ENCODE data around the gene C3orf85. TPM values are rescaled to one million over a fixed set of nuclear protein-coding genes. Genes with fewer than 3 reads are reported as not detected.

The C3orf85 gene
- total and polyA plus RNA-seq, 7 donors, result 5.1 to 36.5 (median 18.6) TPM; not detected in 4

DNA sequence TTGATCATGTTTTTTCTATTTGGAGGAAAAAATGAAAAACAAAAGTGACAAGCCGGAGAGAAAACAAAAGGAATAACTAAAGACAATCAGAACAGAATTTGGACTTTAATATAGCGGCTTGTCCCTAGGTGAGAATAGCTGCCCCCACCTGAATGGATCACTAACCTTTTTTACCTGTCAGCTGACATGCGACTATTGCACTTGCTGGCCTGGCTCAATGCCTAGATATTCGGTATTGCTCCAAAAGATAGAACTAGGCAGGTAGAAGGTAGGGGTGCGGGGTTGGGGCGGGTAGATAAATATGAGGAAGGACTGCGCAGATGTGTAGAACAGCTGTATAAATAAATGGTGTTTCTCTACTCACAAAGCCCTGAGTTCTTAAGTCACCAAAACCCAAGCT, 17.9 kb upstream of the C3orf85 start:
- no peaks in the 10 kb centered on the region for H3K9me3 ChIP-seq
- intact Hi-C loops (cut with DNase I), result no loop called here
- TF ChIP-seq EP300 (IDR thresholded peaks at IDR 0.05), result no peak
- TF ChIP-seq POLR2AphosphoS5 (IDR thresholded peaks at IDR 0.05), result no peak
- TF ChIP-seq POLR2A (IDR thresholded peaks at IDR 0.05), result no peak
- TF ChIP-seq CTCF (IDR thresholded peaks at IDR 0.05), result no peak
- WGBS, 2 donors, result 19 to 80% methylated on average over 7 of the region's 7 CpGs
- no peak overlapping the region for H3K4me3 ChIP-seq
- H3K27ac ChIP-seq, result no peak overlapping the region
- no peaks in the 10 kb centered on the region for H3K27me3 ChIP-seq
- no peaks in the 10 kb centered on the region for H3K4me1 ChIP-seq
- no peak for DNase-seq
- no peaks in the 10 kb centered on the region for H3K36me3 ChIP-seq

DNA sequence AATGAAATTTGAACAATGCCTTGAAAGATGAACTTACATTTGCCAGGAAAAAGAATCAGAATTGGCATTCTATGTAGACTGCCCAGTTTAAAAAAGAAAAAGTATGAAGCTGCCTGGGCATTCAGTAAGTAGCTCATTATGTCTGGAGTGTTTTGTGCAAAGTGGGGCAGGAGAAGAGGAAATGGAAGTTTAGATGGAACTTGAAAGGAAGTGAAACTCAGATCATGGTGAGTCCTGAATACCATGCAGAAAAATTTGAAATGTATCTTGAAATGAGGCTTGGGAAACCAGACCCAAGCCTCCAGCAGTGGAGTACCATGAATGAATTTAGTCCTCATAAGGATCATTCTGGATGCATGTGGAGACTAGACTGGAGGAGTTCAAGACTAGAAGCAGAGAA, 13.8 kb upstream of the C3orf85 start:
- no peak overlapping the region for H3K4me3 ChIP-seq
- TF ChIP-seq CTCF (IDR thresholded peaks at IDR 0.05) (no peak), EP300 (IDR thresholded peaks at IDR 0.05) (no peak), POLR2AphosphoS5 (IDR thresholded peaks at IDR 0.05) (no peak), POLR2A (IDR thresholded peaks at IDR 0.05) (no peak)
- H3K9me3 ChIP-seq, result no peaks in the 10 kb centered on the region
- H3K4me1 ChIP-seq, result no peaks in the 10 kb centered on the region
- H3K27ac ChIP-seq, result no peak overlapping the region
- no peak for DNase-seq
- H3K36me3 ChIP-seq, result no peaks in the 10 kb centered on the region
- intact Hi-C loops (cut with DNase I), result no loop called here
- no peaks in the 10 kb centered on the region for H3K27me3 ChIP-seq

- Histone ChIP-seq H3K36me3 (no peaks in the 10 kb centered on the region), H3K9me3 (no peaks in the 10 kb centered on the region), H3K4me3 (no peak overlapping the region), H3K27me3 (no peaks in the 10 kb centered on the region), H3K27ac (no peak overlapping the region), H3K4me1 (no peaks in the 10 kb centered on the region)
- TF ChIP-seq POLR2A (IDR thresholded peaks at IDR 0.05) (no peak), EP300 (IDR thresholded peaks at IDR 0.05) (no peak), CTCF (IDR thresholded peaks at IDR 0.05) (no peak), POLR2AphosphoS5 (IDR thresholded peaks at IDR 0.05) (no peak)
- DNase-seq, result no peak
- intact Hi-C loops (cut with DNase I), result no loop called here
Measured at GRCh38 chr3:109125902-109126301, 10.6 kb upstream of the C3orf85 start.

DNA sequence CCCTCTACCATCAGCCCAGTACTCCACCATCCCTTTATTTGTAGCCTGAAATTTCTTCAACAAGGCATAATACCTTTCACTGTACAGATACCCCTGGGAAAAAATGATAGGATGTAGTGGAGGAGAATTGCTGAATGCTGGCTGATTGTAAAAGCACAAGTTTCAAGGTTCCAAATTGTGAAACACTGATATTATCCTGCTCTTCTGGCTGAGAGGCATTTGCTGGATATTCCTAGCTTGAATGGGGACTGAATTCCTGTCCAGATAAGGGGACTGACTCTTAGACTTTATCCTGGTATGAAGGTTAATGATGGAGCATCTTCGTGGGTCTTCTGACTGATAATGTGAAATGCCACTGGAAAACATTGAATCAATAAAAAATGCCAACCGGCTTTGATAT, 9.0 kb upstream of the C3orf85 start:
- Histone ChIP-seq H3K27ac (no peak overlapping the region), H3K9me3 (no peaks in the 10 kb centered on the region), H3K27me3 (no peaks in the 10 kb centered on the region), H3K36me3 (no peaks in the 10 kb centered on the region), H3K4me1 (no peaks in the 10 kb centered on the region), H3K4me3 (no peak overlapping the region)
- DNase-seq, result no peak
- WGBS, 2 donors, result 90 to 93% methylated on average over 2 of the region's 2 CpGs
- TF ChIP-seq POLR2AphosphoS5 (IDR thresholded peaks at IDR 0.05), result no peak
- TF ChIP-seq EP300 (IDR thresholded peaks at IDR 0.05), result no peak
- no peak for TF ChIP-seq POLR2A (IDR thresholded peaks at IDR 0.05)
- TF ChIP-seq CTCF (IDR thresholded peaks at IDR 0.05), result no peak
- intact Hi-C loops (cut with DNase I), result no loop called here

GRCh38 chr3:109131276-109131675, 5.2 kb upstream of the C3orf85 start:
- Histone ChIP-seq H3K36me3 (no peaks in the 10 kb centered on the region), H3K27ac (no peak overlapping the region), H3K4me1 (no peaks in the 10 kb centered on the region), H3K27me3 (no peaks in the 10 kb centered on the region), H3K4me3 (no peak overlapping the region), H3K9me3 (no peaks in the 10 kb centered on the region)
- intact Hi-C loops (cut with DNase I), result no loop called here
- DNase-seq, result no peak
- no peak for TF ChIP-seq EP300 (IDR thresholded peaks at IDR 0.05)
- TF ChIP-seq CTCF (IDR thresholded peaks at IDR 0.05), result no peak
- no peak for TF ChIP-seq POLR2AphosphoS5 (IDR thresholded peaks at IDR 0.05)
- no peak for TF ChIP-seq POLR2A (IDR thresholded peaks at IDR 0.05)
- 52 to 61% methylated on average over 4 of the region's 4 CpGs for WGBS, 2 donors

Measured in sigmoid colon (tissue), 7 donors.